Stimulated activated CD8-positive, alpha-beta memory T cell treated with anti-CD3 and anti-CD28 coated beads, Interleukin-7, amount 100 ng/mL, for 24 hours (primary cell): ENCODE results near the gene DNAJC5.

ENCODE experiments used
- DNase-seq: peaks from one replicate; pipeline ENCODE4 v3.0.0-alpha.2; 2020; ENCODE audit warnings: low read depth

The DNAJC5 gene

GRCh38 chr20:63941282-63942081 is 46.6 kb downstream of the DNAJC5 start:
- DNase-seq, result no peak

DNA sequence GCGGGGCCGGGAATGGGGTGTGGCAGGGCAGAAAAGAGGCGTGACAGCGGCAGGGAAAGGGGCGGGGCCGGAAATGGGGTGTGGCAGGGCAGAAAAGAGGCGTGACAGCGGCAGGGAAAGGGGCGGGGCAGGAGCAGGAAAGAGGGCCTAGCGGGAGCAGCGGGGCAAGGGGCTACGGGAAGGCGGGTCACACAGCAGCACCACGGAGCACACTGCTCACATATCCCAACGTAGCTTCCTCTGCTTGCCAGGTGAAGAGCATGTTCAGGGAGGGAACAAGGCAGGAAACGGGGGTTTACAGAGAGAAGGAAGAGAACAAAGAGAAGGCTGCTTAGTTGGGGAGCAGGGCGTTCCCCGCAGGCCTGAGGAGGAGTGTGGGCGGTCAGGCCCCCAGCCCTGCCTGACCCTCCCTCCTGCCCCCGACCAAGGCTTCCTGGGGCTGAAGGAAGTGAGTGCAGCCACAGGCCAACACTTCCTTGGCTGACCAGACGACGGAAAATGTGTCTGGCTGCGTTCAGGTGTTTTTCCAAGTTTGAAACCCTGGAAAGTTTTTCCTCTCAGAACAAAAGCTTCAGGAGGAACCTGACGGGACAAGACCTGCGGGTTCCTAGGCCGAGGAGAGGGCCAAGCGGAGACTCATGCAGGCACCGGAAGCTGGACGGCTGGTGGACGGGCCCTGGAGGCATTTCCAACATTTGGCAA is 47.5 kb downstream of the DNAJC5 start:
- DNase-seq, result no peak

DNA sequence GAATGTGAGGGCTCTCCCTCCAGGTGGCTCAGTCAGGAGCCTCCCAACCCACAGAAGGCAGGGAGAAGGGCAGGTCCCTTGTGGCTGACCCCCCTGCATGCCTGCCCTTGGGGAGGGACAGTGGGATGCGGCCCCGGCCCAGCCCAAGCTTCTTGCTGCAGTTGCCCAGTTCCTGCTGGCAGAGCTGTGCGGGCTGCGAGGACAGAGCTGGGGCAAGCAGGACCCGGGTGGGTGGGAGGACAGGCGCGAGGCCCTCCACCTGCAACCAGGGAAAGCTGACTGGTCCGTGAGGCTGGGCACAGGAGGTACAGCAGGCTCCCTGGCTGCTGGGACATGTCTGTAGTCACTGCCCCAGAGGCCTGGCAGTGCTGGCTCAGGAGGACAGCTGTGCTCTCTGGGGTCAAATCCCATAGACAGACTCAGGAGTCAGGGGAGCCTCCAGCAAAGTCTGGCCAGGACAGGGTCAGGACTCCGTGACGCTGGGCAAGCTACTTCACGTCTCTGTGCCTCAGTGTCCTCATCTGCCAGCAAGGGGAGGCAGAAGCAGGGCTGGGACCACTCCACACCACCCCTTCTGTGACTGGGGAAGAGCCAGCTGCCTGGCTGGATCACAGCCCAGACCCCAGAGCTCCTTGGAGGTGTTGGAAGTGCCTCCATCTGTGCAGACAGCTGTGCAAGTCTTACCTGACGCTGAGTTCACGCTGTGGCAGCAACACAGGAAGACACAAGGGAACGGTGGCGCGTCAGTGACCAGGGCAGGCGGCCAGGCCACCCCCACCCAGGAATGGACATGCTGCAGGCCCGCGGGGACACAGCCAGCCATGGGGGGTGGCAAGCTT is 48.3 kb downstream of the DNAJC5 start:
- DNase-seq, result no peak

DNA sequence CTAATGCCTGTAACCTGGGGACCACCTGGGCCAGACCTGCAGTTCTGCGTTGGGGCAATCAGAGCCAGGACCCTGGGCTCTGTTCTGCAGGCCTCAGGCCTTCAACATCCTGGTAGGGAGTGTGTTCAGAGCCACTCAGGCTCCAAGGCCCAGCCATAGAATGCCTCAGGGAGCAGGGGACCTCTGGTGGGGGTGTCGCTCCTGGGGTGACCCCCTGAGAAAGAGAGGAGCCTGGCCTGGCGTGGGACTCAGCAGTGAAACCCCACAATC is 48.8 kb downstream of the DNAJC5 start:
- no peak for DNase-seq

GRCh38 chr20:63944078-63944941 is 49.4 kb downstream of the DNAJC5 start:
- no peak for DNase-seq

GRCh38 chr20:63945031-63945658 is 50.2 kb downstream of the DNAJC5 start:
- no peak for DNase-seq

GRCh38 chr20:63945921-63946920 is 51.3 kb downstream of the DNAJC5 start:
- DNase-seq, result no peak

GRCh38 chr20:63946986-63947637 is 52.2 kb downstream of the DNAJC5 start:
- DNase-seq, result no peak

- no peak for DNase-seq
Observed at GRCh38 chr20:63947638-63948456, 52.9 kb downstream of the DNAJC5 start.

DNA sequence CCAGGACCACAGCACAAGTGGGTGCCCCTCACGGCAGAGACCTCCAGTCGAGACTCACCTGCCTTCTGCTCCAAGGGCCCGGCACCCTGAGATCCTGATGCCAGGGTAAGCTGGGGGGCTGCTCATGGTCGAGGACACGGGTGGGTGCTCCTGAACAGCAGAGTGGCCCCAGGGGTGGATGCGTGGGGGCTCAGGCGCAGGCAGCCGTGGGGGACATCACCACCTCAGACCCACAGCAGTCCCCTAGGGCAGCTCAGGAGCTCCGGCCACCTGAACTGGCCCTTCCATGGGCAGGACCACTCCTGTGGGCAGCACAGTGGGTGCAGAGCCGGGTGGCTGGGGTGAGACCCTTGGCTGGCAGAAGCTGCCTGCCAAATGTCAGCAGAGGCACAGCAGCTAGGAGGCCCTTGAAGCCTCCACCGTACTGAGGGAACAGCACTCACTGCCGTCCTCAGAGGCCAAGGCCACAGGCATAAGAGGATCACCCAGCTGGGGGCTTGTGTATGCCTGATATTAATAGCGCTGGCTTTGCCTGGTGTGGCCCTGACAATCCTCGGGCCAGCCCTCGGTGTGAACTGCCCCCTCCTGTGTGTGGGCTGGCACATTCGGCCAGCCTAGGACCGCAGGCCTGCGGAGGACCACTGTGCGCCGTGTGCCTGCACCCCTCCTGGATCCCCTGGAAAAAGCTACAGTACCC is 55.9 kb downstream of the DNAJC5 start:
- DNase-seq, result no peak

GRCh38 chr20:63951398-63952209 is 56.7 kb downstream of the DNAJC5 start:
- no peak for DNase-seq

DNA sequence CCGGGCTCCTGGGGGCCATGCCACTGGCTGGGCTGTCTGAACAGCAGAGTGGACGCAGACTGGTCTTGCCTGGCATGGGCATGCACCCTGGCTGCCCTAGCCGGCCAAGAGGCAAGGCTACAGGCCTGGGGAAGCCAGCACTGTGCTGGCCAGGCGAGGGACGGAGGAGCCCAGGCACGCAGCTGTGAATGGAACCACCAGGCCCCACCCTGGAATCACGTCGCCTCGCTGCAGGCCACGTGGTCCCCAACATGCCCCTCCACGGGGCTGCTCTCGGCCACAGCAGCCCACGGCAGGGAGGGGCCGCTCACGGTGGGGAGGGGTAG is 57.2 kb downstream of the DNAJC5 start:
- no peak for DNase-seq

- no peak for DNase-seq
Observed at GRCh38 chr20:63952769-63953168, 57.8 kb downstream of the DNAJC5 start.

DNA sequence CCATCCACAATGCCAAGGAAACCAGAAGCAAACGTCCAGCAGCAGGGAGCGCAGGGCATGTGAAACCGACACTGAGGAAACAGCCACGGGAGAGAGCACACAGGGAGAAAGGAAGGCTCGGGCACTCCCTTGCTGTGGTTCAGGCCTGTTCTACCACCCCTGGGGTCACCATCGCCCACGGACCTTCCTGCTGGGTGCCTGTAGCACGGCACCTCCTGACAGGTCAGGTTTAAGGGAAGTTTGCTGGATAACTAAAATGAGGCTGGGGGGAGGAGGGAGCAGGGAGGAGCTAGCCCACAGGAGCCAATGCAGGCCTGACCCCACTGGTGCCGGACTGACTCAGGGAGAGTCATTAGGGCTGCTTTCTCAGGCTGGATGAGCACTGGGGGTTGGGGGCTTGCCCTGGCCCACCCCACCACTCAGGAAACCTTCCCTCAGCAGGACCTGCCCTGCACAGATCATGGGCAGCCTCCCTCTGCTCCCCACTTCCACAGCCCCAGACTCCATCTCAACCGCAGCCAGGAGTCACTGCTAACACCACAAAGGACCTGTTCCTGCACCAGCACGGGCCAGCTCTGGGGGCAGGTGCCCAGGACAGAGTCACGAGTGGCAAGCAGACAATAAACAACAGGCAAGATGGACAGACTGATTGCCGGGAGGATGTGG is 59.0 kb downstream of the DNAJC5 start:
- no peak for DNase-seq

GRCh38 chr20:63955281-63955826 is 60.4 kb downstream of the DNAJC5 start:
- DNase-seq, result no peak

DNA sequence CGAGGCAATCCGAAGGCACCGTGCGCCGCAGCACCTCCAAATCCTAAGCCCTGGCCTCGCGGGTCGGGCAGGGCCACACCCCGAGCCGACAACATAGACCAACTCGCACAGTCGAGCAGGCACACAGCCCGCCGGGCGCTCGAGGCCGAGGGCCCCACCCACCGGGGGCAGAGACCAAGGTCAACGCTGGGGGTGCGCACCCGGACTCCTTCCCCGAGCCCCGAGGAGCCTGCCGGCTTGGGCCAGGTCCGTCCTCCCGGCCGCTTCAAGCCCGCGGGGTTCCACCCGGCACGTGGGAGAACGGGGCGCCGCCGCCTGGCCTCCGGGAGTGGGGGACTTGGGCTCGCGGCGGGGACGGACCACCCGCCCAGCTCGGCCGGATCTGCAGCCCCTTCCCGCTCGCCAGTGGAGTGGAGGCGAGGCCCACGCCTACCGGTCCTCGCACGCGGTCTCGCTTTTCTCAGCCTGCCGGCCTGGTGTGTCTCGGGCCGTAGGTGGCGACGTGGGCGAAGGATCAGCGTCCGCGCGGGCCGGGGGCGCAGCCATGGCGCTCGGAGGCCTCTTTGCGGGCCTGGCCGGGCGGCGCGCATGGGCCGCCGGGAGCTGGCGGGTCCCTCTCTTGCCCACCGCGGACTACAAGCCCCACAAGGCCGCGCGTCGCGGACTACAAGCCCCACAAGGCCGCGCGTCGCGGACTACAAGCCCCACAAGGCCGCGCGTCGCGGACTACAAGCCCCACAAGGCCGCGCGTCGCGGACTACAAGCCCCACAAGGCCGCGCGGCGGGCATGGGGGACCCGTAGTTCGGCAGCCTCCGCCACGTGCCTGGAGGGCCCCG is 61.1 kb downstream of the DNAJC5 start, which contains the start of gene UCKL1:
UCKL1 (minus strand) TSS at position 590 of the 837 bp plus-strand sequence; CDS start at position 546, 44 bp downstream.
- DNase-seq, result peak; percentile 77
